ENCODE results near the gene PLEK.

GRCh38 chr2:68333009-68333408, 32.1 kb upstream of the PLEK start:
- TF ChIP-seq CTCF (tag by site-specific recombination; IDR thresholded peaks at IDR 0.05): no peak
- TF ChIP-seq ZNF473 (tag by site-specific recombination; IDR thresholded peaks at IDR 0.05): no peak
- no peak for TF ChIP-seq REST (tag by site-specific recombination; IDR thresholded peaks at IDR 0.05)
- TF ChIP-seq ZNF121 (tag by site-specific recombination; IDR thresholded peaks at IDR 0.05): no peak
- no peak for TF ChIP-seq PBX3 (CRISPR knock-in tag; IDR thresholded peaks at IDR 0.05)
- TF ChIP-seq ZNF449 (tag by site-specific recombination; IDR thresholded peaks at IDR 0.05): no peak
- TF ChIP-seq SETDB1 (IDR thresholded peaks at IDR 0.05; ENCODE audit: insufficient read length, low read length): no peak
- TF ChIP-seq ZNF16 (tag by site-specific recombination; IDR thresholded peaks at IDR 0.05; ENCODE audit: low read depth): no peak
- no peak for TF ChIP-seq YY1 (tag by site-specific recombination; IDR thresholded peaks at IDR 0.05)
- TF ChIP-seq ZBTB49 (tag by site-specific recombination; IDR thresholded peaks at IDR 0.05; ENCODE audit: low read depth): no peak
- no peak for TF ChIP-seq TCF7L2 (IDR thresholded peaks at IDR 0.05; ENCODE audit: borderline replicate concordance, low read depth, low read length)
- no peak for TF ChIP-seq ZNF76 (tag by site-specific recombination; IDR thresholded peaks at IDR 0.05; ENCODE audit: borderline replicate concordance, low read depth)
- TF ChIP-seq ZSCAN23 (tag by site-specific recombination; IDR thresholded peaks at IDR 0.05): no peak
- TF ChIP-seq ZNF248 (tag by site-specific recombination; IDR thresholded peaks at IDR 0.05): no peak

All from HEK293 (cell line).